ENCODE measurements around the gene HBA1.
"Not testable (repeated sequence)": the region's sequence is repeated elsewhere in the genome, so short reads cannot be mapped to it uniquely, and the experiment has no call there.

HBA1 gene

DNA sequence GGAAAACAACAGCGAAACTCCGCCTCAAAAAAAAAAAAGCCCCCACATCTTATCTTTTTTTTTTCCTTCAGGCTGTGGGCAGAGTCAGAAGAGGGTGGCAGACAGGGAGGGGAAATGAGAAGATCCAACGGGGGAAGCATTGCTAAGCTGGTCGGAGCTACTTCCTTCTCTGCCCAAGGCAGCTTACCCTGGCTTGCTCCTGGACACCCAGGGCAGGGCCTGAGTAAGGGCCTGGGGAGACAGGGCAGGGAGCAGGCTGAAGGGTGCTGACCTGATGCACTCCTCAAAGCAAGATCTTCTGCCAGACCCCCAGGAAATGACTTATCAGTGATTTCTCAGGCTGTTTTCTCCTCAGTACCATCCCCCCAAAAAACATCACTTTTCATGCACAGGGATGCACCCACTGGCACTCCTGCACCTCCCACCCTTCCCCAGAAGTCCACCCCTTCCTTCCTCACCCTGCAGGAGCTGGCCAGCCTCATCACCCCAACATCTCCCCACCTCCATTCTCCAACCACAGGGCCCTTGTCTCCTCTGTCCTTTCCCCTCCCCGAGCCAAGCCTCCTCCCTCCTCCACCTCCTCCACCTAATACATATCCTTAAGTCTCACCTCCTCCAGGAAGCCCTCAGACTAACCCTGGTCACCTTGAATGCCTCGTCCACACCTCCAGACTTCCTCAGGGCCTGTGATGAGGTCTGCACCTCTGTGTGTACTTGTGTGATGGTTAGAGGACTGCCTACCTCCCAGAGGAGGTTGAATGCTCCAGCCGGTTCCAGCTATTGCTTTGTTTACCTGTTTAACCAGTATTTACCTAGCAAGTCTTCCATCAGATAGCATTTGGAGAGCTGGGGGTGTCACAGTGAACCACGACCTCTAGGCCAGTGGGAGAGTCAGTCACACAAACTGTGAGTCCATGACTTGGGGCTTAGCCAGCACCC is 1.2 kb upstream of the HBA1 start:
- DNase-seq (ENCODE audit: low spot score): peak; percentile 8

DNA sequence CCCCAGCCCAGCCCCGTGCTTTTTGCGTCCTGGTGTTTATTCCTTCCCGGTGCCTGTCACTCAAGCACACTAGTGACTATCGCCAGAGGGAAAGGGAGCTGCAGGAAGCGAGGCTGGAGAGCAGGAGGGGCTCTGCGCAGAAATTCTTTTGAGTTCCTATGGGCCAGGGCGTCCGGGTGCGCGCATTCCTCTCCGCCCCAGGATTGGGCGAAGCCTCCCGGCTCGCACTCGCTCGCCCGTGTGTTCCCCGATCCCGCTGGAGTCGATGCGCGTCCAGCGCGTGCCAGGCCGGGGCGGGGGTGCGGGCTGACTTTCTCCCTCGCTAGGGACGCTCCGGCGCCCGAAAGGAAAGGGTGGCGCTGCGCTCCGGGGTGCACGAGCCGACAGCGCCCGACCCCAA is 474 bp upstream of the HBA1 start:
- DNase-seq (ENCODE audit: low spot score): not testable (repeated sequence)

DNA sequence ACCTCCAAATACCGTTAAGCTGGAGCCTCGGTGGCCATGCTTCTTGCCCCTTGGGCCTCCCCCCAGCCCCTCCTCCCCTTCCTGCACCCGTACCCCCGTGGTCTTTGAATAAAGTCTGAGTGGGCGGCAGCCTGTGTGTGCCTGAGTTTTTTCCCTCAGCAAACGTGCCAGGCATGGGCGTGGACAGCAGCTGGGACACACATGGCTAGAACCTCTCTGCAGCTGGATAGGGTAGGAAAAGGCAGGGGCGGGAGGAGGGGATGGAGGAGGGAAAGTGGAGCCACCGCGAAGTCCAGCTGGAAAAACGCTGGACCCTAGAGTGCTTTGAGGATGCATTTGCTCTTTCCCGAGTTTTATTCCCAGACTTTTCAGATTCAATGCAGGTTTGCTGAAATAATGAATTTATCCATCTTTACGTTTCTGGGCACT is 928 bp downstream of the HBA1 start:
- peak; percentile 64 for DNase-seq (ENCODE audit: low spot score)

DNA sequence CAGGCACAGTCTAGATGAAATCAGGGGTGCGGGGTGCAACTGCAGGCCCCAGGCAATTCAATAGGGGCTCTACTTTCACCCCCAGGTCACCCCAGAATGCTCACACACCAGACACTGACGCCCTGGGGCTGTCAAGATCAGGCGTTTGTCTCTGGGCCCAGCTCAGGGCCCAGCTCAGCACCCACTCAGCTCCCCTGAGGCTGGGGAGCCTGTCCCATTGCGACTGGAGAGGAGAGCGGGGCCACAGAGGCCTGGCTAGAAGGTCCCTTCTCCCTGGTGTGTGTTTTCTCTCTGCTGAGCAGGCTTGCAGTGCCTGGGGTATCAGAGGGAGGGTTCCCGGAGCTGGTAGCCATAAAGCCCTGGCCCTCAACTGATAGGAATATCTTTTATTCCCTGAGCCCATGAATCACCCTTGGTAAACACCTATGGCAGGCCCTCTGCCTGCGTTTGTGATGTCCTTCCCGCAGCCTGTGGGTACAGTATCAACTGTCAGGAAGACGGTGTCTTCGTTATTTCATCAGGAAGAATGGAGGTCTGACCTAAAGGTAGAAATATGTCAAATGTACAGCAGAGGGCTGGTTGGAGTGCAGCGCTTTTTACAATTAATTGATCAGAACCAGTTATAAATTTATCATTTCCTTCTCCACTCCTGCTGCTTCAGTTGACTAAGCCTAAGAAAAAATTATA is 1.6 kb downstream of the HBA1 start:
- no peak for DNase-seq (ENCODE audit: low spot score)

DNA sequence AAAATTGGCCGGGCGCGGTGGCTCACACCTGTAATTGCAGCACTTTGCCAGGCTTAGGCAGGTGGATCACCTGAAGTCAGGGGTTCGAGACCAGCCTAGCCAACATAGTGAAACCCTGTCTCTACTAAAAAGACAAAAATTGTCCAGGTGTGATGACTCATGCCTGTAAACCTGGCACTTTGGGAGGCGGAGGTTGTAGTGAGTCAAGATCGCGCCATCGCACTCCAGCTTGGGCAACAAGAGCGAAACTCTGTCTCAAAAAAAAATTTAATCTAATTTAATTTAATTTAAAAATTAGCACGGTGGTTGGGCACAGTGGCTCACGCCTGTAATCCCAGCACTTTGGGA is 2.2 kb downstream of the HBA1 start:
- no peak for DNase-seq (ENCODE audit: low spot score)

DNA sequence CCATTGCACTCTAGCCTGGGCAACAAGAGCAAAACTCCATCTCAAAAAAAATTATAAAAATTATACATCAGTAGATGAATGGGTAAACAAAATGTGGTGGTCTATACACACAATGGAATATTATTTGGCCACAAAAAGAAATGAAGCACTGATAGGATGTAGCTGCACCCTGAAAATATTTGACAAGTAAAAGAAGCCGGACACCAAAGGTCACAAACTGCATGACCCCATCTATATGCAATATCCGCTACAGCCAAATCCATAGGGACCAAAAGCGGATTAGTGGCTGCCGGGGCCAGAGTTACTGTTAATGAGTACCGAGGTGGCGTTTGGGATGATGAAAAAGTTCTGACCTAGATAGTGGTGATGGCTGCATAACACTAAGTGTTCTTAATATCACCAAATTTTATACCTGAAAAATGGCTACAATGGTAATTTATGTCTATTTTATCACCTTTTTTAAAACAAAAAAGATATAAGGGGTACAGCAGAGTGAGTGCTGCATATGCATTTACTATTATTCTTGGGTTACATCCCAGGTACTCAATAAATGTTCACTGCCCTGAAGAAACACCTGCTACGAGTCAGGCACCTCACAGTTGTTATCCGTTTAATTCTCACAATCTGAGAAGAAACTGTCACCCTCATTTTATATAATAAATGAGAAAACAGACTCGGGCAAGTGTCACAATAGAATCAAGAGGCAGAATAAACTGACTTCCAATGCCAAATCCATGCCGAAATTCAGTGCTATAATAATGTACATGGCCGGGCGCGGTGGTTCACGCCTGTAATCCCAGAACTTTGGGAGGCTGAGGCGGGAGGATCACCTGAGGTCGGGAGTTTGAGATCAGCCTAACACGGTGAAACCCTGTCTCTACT is 3.0 kb downstream of the HBA1 start:
- DNase-seq (ENCODE audit: low spot score): no peak

DNA sequence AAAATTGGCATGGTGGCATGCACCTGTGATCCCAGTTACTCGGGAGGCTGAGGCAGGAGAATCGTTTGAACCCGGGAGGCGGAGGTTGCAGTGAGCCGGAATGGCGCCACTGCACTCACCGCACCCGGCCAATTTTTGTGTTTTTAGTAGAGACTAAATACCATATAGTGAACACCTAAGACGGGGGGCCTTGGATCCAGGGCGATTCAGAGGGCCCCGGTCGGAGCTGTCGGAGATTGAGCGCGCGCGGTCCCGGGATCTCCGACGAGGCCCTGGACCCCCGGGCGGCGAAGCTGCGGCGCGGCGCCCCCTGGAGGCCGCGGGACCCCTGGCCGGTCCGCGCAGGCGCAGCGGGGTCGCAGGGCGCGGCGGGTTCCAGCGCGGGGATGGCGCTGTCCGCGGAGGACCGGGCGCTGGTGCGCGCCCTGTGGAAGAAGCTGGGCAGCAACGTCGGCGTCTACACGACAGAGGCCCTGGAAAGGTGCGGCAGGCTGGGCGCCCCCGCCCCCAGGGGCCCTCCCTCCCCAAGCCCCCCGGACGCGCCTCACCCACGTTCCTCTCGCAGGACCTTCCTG is 3.7 kb downstream of the HBA1 start, which contains the start of gene HBQ1:
TSS of gene HBQ1 (plus strand) at position 359 of the 575 bp plus-strand sequence. CDS start at position 387, 28 bp downstream.
- peak; percentile 89 for DNase-seq (ENCODE audit: low spot score)

DNA sequence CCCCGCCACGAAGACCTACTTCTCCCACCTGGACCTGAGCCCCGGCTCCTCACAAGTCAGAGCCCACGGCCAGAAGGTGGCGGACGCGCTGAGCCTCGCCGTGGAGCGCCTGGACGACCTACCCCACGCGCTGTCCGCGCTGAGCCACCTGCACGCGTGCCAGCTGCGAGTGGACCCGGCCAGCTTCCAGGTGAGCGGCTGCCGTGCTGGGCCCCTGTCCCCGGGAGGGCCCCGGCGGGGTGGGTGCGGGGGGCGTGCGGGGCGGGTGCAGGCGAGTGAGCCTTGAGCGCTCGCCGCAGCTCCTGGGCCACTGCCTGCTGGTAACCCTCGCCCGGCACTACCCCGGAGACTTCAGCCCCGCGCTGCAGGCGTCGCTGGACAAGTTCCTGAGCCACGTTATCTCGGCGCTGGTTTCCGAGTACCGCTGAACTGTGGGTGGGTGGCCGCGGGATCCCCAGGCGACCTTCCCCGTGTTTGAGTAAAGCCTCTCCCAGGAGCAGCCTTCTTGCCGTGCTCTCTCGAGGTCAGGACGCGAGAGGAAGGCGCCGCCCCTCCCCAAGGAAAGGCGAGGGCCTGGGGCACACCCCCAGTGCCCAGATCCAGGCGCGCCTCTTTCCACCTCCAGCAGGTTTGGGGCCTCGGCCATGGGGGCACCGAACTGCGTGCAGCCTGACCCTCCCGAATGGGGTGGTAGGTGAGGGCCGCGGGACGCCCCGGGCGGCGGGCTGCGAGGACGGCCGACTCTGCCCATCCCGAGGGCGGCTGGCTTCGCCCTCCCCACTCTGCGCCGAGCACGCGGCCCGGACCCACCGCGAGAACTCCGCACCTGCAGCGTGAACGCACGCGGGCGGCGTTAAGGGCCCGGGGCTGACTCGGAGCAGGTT is 4.4 kb downstream of the HBA1 start:
- peak; percentile 93 for DNase-seq (ENCODE audit: low spot score)

DNA sequence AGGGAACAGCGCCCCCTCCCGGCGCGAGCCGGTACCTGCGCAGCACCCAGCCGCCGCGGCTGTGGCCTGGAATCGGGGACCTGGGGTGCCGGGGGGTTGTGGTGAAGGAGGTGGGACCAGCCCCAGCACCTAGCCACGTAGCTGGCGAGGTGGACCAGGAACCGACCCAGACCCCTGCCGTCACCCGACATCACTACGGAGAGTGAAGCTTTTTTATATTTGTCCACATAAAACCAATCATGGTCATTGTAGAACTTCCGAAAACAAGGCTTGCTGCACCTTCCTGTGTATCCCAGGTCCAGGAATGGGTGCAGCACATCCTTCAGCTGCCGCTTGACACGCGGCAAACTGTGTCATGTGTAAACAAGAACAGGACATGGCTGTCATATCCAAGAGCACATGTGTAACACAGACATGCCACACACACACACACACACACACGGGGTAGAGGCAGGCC is 5.1 kb downstream of the HBA1 start:
- no peak for DNase-seq (ENCODE audit: low spot score)

DNA sequence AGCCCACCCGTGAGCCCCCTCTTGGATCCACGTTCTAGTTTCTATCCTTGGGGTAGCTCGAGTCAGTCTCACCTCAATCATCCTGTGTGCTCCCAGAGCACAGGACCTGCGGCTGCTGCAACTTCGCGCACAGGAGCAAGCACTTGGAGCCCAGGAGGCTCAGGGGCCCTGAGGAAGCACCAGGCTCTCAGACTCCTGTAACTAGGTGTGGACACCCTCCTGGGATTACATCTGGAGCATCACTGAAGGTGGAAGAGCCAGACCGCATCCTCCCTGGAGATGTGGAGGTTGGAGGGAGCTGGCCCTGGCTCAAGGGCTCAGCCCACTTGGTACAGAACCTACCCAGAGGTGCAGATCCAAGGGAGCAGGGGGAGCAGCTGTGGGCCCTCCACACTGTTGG is 6.5 kb downstream of the HBA1 start:
- no peak for DNase-seq (ENCODE audit: low spot score)

DNA sequence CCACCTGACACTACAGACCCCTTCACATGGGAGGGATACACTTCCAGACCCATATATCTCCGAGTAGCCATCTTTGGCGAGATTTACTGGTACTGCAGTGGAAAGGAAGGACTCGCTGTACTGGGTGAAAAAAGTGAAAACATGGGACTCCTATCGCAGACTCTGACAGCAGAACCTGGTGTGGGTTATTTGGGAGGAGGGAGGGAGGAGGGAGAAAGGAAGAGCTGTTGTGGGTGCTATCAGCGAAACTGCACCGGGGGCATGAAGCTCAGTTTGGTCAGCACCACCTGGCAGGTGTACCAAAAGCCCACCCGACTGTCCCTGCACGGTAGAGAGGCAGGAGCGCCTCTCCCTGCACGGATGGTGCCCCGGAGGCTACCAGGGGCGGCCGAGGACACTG is 8.7 kb downstream of the HBA1 start:
- no peak for DNase-seq (ENCODE audit: low spot score)

DNA sequence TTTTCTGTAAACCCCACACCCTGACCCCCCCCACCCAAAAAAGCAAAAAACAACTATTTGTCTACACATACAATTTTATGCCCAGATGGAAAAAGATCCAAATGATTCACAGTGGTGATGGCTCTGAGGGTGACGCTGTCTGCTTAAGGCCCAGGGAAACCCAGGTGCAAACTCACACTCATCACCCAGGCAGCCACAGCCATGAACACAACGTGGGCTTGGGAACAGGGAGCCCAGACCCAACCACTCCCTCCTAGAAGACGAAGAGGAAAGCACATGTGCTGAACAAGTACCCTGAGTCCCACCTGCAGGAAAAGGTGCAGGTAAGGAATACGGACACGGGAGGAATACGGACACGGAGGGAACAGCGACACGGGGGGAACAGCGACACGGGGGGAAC is 9.2 kb downstream of the HBA1 start:
- DNase-seq (ENCODE audit: low spot score): no peak

DNA sequence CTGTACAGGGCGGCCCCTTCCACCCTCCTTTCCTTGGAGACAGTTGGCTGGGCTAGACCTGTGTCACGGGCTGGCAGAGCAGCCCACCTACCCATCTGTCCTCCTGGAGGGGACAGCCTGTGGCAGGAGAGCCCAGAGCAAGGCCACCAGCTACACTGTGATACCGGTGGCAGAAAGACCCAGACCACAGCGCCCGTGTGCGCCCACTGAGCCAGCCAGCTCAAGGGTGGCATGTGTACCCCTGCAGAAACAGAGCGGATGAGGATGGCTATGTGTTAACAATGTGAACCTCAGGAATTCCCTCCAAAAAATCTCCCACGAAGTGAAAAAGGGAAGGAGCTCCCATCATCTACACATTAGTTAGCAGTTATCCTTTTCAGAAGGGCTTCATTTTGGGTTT is 10.8 kb downstream of the HBA1 start:
- peak; percentile 8 for DNase-seq (ENCODE audit: low spot score)

DNA sequence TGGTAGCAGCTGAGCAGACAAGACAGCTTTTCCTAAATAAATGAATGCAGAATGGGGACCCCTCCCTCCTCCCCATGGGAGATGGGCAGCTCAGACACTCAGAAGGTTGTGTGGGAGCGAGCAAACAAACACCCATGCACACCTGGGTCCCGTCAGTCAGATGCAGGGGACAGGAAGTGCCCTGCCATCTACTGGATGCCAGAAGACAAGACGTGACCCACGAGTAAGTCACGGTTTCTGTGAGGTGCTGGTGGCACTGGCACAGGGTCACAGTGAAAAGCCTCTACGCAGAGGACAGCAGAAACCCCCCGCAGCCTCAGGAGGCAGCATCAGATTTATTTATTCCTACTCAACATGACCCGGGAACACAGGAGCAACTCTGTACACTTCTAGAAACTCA is 12.2 kb downstream of the HBA1 start:
- no peak for DNase-seq (ENCODE audit: low spot score)

DNA sequence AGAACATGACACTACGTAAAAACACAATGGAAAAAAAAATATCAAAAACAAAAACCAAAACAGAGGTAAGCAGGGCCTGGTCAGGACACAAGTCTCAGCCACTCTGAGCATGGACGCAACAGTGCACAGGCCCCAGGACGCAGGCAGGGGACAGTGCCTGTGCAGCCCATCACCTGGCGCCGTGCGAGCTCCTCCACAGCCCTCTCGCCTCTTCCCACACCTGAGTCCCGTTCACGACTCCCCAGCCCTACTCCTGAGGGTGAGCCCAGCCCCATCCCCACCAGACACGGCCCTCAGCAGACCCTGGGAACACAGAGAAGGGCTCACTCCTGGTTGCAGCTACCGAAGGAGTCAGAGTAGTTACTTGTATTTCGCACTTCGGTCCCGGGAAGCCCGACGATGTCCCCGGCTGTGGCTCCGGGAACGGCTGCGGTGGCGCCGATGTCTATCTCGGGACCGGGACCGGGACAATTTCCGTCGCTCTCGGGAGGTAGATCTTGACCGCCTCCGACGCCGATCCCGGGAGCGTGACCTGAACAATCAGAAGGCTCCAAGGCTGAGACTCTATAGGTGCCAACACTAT is 13.2 kb downstream of the HBA1 start:
- no peak for DNase-seq (ENCODE audit: low spot score)

DNA sequence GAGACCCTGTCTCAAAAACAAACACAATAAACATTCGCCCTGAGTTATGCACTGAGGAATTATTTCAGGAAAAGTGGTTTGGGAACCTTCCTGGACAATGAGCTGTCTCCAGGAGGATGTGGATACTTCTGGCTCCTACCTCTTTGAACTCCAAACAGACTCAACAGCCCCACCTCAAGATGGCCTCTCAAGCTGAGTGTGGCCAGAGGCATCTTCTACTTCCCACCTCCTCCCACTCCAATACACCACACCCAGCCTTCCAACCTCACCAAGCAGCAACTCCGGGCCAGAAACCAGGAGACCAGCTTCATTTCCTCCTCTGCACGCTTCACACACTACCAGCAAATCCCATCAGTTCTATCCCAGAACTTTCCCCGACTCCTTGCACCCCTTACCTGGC is 15.4 kb downstream of the HBA1 start:
- DNase-seq (ENCODE audit: low spot score): no peak

DNA sequence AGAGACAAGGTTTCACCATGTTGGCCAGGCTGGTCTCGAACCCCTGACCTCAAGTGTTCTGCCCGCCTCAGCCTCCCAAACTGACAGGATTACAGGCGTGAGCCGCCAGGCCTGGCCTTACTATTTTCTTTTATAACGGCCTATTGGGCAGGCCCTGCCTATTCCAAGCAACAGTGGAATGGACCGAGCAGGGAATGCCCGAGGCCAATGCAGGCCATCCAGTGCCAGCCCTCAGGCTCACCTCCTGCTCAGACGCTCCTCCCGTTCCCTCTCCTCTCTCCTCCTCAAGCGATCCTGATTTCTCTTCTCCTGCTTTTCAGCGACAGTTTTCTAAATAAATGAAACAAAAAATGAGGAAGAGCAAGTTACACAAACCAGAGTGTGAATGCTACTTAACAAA is 16.2 kb downstream of the HBA1 start:
- no peak for DNase-seq (ENCODE audit: low spot score)

DNA sequence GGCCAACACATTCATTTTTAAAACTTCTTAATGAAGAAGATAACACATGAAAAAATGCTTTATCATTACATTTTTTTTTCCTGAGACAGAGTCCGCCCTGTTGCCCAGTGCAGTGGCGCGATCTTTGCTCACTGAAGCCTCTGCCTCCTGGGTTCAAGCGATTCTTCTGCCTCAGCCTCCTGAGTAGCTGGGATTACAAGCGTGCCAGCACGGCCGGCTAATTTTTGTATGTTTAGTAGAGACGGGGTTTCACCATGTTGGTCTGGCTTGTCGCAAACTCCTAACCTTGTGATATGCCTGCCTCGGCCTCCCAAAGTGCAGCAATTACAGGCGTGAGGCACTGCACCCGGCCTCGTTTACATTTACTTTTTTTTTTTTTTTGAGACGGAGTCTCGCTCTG is 17.0 kb downstream of the HBA1 start:
- DNase-seq (ENCODE audit: low spot score): no peak

DNA sequence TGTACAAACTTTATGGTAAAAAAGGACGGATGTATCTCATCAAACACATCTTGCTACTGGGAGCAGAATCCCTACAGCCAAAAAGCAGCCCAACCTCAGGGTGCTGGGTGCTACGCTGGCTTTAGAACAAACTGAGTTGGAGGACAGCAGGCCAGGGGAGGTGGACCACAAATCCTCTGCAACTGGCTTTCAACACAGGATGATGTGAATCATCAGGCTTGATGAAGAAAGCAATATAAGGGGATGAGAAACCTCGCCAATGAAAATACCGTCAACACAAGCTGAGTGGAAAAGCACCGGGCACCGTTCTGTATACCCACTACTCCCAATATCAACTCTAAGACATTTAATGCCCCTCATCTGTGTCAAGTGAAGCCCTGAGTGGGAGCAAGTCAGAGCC is 18.0 kb downstream of the HBA1 start:
- no peak for DNase-seq (ENCODE audit: low spot score)

DNA sequence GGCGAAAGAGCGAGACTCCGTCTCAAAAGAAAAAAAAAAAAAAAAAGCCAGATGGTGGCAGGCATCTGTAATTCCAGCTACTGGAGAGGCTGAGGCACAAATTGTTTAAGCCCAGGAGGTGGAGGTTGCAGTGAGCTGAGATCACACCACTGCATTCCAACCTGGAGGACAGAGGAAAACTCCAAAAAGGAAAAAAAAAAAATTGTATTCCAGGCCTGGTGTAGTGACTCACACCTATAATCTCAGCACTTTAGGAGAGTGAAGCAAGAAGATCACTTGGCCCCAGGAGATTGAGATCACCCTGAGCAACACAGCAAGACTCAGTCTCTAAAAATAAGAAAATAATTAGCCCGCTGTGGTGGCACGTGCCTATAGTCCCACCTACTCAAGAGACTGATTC is 23.9 kb downstream of the HBA1 start:
- DNase-seq (ENCODE audit: low spot score): no peak

DNA sequence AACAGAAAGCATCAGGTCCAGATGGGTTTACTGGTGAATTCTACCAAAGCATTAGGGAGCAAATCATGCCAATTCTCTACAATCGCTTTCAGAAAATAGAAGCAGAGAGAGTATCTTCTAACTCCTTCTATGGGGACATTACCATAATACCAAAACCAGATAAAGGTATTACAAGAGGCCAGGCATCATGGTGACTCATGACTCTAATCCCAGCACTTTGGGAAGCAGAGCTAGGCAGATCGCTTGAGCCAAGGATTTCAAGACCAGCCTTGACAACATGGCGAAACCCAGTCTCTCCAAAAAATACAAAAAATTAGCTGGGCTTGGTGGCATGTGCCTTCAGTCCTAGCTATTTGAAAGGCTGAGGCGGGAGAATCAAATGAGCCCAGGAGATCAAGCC is 26.8 kb downstream of the HBA1 start:
- no peak for DNase-seq (ENCODE audit: low spot score)

Data from AG20443 (cell line).